T-helper 22 cell (primary cell): ENCODE measurements around the gene SLC25A42.
"Not testable (repeated sequence)": the region's sequence is repeated elsewhere in the genome, so short reads cannot be mapped to it uniquely, and the experiment has no call there.

Source experiments
- DNase-seq: peaks from one replicate; pipeline ENCODE4 v3.0.0-alpha.2; 2020; ENCODE audit warnings: low read depth

The SLC25A42 gene

GRCh38 chr19:19068659-19069654 is 5.2 kb downstream of the SLC25A42 start:
- no peak for DNase-seq

GRCh38 chr19:19071897-19072296 is 8.1 kb downstream of the SLC25A42 start:
- no peak for DNase-seq

- no peak for DNase-seq
These were observed 10.5 kb downstream of the SLC25A42 start for GRCh38 chr19:19074196-19074882.

GRCh38 chr19:19075126-19075525 is 11.3 kb downstream of the SLC25A42 start:
- no peak for DNase-seq

GRCh38 chr19:19076476-19076875 is 12.7 kb downstream of the SLC25A42 start:
- DNase-seq = no peak

- DNase-seq = no peak
These were observed 13.3 kb downstream of the SLC25A42 start for GRCh38 chr19:19077103-19077502.

GRCh38 chr19:19078801-19079200 is 15.0 kb downstream of the SLC25A42 start:
- DNase-seq = no peak

- DNase-seq = no peak
These were observed 15.8 kb downstream of the SLC25A42 start for GRCh38 chr19:19079571-19079970.

- DNase-seq = no peak
These were observed 17.9 kb downstream of the SLC25A42 start for GRCh38 chr19:19081642-19082151.

GRCh38 chr19:19083413-19084178 is 19.8 kb downstream of the SLC25A42 start:
- DNase-seq = no peak

GRCh38 chr19:19087676-19088075 is 23.9 kb downstream of the SLC25A42 start:
- DNase-seq = no peak

- no peak for DNase-seq
These were observed 30.7 kb downstream of the SLC25A42 start for GRCh38 chr19:19094513-19094912.

- no peak for DNase-seq
These were observed 31.9 kb downstream of the SLC25A42 start for GRCh38 chr19:19095691-19096090.

- DNase-seq = no peak
These were observed 33.1 kb downstream of the SLC25A42 start for GRCh38 chr19:19096641-19097627.

- no peak for DNase-seq
These were observed 34.4 kb downstream of the SLC25A42 start for GRCh38 chr19:19098084-19098702.

GRCh38 chr19:19098703-19099632 is 35.2 kb downstream of the SLC25A42 start:
- no peak for DNase-seq

- no peak for DNase-seq
These were observed 37.7 kb downstream of the SLC25A42 start for GRCh38 chr19:19101540-19101939.

- DNase-seq = not testable (repeated sequence)
These were observed 38.8 kb downstream of the SLC25A42 start for GRCh38 chr19:19102566-19102965.

- no peak for DNase-seq
These were observed 39.4 kb downstream of the SLC25A42 start for GRCh38 chr19:19103167-19103566.
